ENCODE measurements around the gene SUPV3L1. TPM values are rescaled to one million over a fixed set of nuclear protein-coding genes. Genes with fewer than 3 reads are reported as not detected.

SUPV3L1 gene
- total RNA-seq, 1 donor from 2014 or later = 36.8 TPM

GRCh38 chr10:69239136-69239535 is 59.1 kb downstream of the SUPV3L1 start:
- Histone ChIP-seq H3K4me3 (no peak overlapping the region), H3K36me3 (no peaks in the 10 kb centered on the region), H3K4me1 (peaks cover 4% of the 10 kb centered on the region), H3K27me3 (ENCODE audit: low read depth) (no peaks in the 10 kb centered on the region), H3K9me3 (replicated peaks) (no peaks in the 10 kb centered on the region), H3K27ac (replicated peaks) (no peak overlapping the region)
- intact Hi-C loops (cut with micrococcal nuclease) = no loop called here
- DNase-seq = no peak
- no peak for TF ChIP-seq CTCF (IDR thresholded peaks at IDR 0.05; ENCODE audit: borderline replicate concordance)

- Histone ChIP-seq H3K27ac (replicated peaks) (no peak overlapping the region), H3K27me3 (ENCODE audit: low read depth) (no peaks in the 10 kb centered on the region), H3K4me3 (no peak overlapping the region), H3K36me3 (no peaks in the 10 kb centered on the region), H3K4me1 (peaks cover 4% of the 10 kb centered on the region), H3K9me3 (replicated peaks) (no peaks in the 10 kb centered on the region)
- TF ChIP-seq CTCF (IDR thresholded peaks at IDR 0.05; ENCODE audit: borderline replicate concordance) = no peak
- intact Hi-C loops (cut with micrococcal nuclease) = no loop called here
- no peak for DNase-seq
Observed at GRCh38 chr10:69239816-69240434, 59.9 kb downstream of the SUPV3L1 start.

- peaks cover 4% of the 10 kb centered on the region for H3K4me1 ChIP-seq
- no peaks in the 10 kb centered on the region for H3K9me3 ChIP-seq (replicated peaks)
- no peak for TF ChIP-seq CTCF (IDR thresholded peaks at IDR 0.05; ENCODE audit: borderline replicate concordance)
- no peaks in the 10 kb centered on the region for H3K27me3 ChIP-seq (ENCODE audit: low read depth)
- no peak overlapping the region for H3K4me3 ChIP-seq
- H3K27ac ChIP-seq (replicated peaks) = no peak overlapping the region
- H3K36me3 ChIP-seq = no peaks in the 10 kb centered on the region
- DNase-seq = no peak
- intact Hi-C loops (cut with micrococcal nuclease) = no loop called here
Observed at GRCh38 chr10:69240455-69240854, 60.4 kb downstream of the SUPV3L1 start.

- DNase-seq = no peak
- TF ChIP-seq CTCF (IDR thresholded peaks at IDR 0.05; ENCODE audit: borderline replicate concordance) = no peak
- no peak overlapping the region for H3K27ac ChIP-seq (replicated peaks)
- intact Hi-C loops (cut with micrococcal nuclease) = no loop called here
- H3K27me3 ChIP-seq (ENCODE audit: low read depth) = no peaks in the 10 kb centered on the region
- no peaks in the 10 kb centered on the region for H3K9me3 ChIP-seq (replicated peaks)
- peaks cover 4% of the 10 kb centered on the region for H3K4me1 ChIP-seq
- no peak overlapping the region for H3K4me3 ChIP-seq
- no peaks in the 10 kb centered on the region for H3K36me3 ChIP-seq
Observed at GRCh38 chr10:69241575-69241974, 61.5 kb downstream of the SUPV3L1 start.

GRCh38 chr10:69242040-69242851 is 62.2 kb downstream of the SUPV3L1 start:
- intact Hi-C loops (cut with micrococcal nuclease) = no loop called here
- no peak for TF ChIP-seq CTCF (IDR thresholded peaks at IDR 0.05; ENCODE audit: borderline replicate concordance)
- Histone ChIP-seq H3K9me3 (replicated peaks) (no peaks in the 10 kb centered on the region), H3K27ac (replicated peaks) (no peak overlapping the region), H3K27me3 (ENCODE audit: low read depth) (no peaks in the 10 kb centered on the region), H3K36me3 (no peaks in the 10 kb centered on the region), H3K4me3 (no peak overlapping the region), H3K4me1 (peaks cover 4% of the 10 kb centered on the region)
- no peak for DNase-seq
